Measurements from ENCODE around the gene RYK.
"Not testable (repeated sequence)": the region's sequence is repeated elsewhere in the genome, so short reads cannot be mapped to it uniquely, and the experiment has no call there.

The RYK gene

DNA sequence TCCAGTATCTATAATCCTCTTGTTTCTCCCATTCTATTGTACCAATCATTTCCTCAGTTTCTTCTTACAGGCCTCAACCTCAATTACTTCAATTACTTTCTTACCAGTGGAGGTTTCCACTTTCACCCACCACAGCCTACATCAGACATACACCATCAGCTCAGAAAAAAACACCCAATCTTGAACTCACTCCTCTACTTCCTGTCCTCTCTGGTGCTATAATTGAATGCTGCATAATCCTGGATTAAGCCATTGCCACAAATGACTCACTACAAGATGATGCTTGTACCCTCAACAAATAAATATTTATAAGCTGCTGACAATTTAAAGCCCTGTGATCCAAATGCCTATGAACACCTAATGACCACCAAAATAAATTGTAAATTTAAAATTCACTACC, 18.5 kb downstream of the RYK start:
- TF ChIP-seq, protein P1, sequence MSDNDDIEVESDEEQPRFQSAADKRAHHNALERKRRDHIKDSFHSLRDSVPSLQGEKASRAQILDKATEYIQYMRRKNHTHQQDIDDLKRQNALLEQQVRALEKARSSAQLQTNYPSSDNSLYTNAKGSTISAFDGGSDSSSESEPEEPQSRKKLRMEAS (IDR thresholded peaks at IDR 0.05; ENCODE audit: low read depth, low read length), result no peak
- TF ChIP-seq MYC (IDR thresholded peaks at IDR 0.05; ENCODE audit: low read depth, low read length) (no peak), POLR2A (IDR thresholded peaks at IDR 0.05; ENCODE audit: extremely low read depth, insufficient read length) (no peak)
- TF ChIP-seq, protein P2, sequence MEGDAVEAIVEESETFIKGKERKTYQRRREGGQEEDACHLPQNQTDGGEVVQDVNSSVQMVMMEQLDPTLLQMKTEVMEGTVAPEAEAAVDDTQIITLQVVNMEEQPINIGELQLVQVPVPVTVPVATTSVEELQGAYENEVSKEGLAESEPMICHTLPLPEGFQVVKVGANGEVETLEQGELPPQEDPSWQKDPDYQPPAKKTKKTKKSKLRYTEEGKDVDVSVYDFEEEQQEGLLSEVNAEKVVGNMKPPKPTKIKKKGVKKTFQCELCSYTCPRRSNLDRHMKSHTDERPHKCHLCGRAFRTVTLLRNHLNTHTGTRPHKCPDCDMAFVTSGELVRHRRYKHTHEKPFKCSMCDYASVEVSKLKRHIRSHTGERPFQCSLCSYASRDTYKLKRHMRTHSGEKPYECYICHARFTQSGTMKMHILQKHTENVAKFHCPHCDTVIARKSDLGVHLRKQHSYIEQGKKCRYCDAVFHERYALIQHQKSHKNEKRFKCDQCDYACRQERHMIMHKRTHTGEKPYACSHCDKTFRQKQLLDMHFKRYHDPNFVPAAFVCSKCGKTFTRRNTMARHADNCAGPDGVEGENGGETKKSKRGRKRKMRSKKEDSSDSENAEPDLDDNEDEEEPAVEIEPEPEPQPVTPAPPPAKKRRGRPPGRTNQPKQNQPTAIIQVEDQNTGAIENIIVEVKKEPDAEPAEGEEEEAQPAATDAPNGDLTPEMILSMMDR (IDR thresholded peaks at IDR 0.05; ENCODE audit: low read depth, low read length), result no peak
- DNase-seq (ENCODE audit: low read depth), result peak; percentile 40

DNA sequence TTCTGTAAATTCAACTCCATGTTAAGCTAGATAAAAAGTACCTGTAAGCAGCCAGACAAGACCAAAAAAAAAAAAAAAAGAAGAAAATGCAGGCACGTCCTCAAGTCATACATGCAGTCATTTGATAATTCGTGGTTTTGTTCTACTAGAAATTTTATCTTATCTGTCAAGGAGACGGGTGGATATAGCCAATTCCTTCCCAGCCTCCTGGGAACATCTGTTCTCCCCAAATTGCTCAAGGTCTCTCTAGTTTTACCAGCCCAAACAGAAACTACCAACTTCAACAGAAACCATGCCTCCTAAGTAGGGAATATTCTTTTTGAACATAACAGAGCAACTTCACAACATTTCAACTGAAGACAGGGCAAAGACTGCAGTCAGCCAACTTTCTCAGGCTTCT, 19.5 kb downstream of the RYK start:
- TF ChIP-seq, protein P1 (IDR thresholded peaks at IDR 0.05; ENCODE audit: low read depth, low read length), result no peak
- TF ChIP-seq POLR2A (IDR thresholded peaks at IDR 0.05; ENCODE audit: extremely low read depth, insufficient read length) (no peak), MYC (IDR thresholded peaks at IDR 0.05; ENCODE audit: low read depth, low read length) (no peak)
- TF ChIP-seq, protein P2 (IDR thresholded peaks at IDR 0.05; ENCODE audit: low read depth, low read length), result no peak
- DNase-seq (ENCODE audit: low read depth), result no peak
- H3K4me3 ChIP-seq (ENCODE audit: low read depth, low read length), result no peak overlapping the region

More for the DNA sequence above, 18.5 kb downstream of the RYK start:
- H3K4me3 ChIP-seq (ENCODE audit: low read depth, low read length), result no peak overlapping the region

DNA sequence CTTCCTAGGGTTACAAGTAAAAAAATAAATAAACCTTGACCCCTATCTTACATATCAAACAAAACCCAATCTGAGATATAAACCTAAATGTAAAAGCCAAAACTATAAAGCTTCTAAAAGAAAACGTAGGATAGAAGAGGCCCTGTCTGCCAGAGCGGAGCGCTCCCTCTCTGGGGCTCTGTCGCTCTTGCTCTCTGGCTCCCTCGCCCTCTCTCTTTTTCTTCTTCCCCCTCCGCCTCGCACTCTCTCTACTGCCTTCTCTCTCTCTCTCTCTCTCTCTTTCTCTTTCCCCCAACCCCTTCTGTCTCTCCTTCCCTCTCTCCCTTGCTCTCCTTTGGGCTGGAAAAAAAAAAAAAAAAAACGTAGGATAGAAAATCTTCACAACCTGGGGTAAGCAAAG, 21.6 kb downstream of the RYK start:
- TF ChIP-seq, protein P2 (IDR thresholded peaks at IDR 0.05; ENCODE audit: low read depth, low read length), result no peak
- TF ChIP-seq MYC (IDR thresholded peaks at IDR 0.05; ENCODE audit: low read depth, low read length), result no peak
- TF ChIP-seq, protein P1 (IDR thresholded peaks at IDR 0.05; ENCODE audit: low read depth, low read length), result no peak
- no peak for TF ChIP-seq POLR2A (IDR thresholded peaks at IDR 0.05; ENCODE audit: extremely low read depth, insufficient read length)
- DNase-seq (ENCODE audit: low read depth), result no peak
- H3K4me3 ChIP-seq (ENCODE audit: low read depth, low read length), result no peak overlapping the region

DNA sequence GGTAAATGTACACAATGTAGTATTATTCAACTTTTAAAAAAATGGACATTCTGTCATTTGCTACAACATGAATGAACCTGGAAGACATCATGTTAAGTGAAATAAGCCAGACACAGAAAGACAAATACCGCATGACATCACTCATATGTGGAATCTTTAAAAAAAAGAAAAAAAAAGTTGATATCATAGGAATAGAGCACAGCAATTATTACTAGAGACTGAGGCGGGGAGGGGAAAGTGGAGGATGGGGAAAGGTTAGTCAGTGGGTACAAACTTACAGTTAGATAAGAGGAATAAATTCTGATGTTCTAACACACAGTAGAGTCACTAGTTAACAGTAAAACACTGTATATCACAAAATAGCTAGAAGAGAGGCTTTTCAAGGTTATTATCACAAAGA, 22.2 kb downstream of the RYK start:
- DNase-seq (ENCODE audit: low read depth), result no peak
- H3K4me3 ChIP-seq (ENCODE audit: low read depth, low read length), result no peak overlapping the region
- TF ChIP-seq, protein P1 (IDR thresholded peaks at IDR 0.05; ENCODE audit: low read depth, low read length), result no peak
- TF ChIP-seq POLR2A (IDR thresholded peaks at IDR 0.05; ENCODE audit: extremely low read depth, insufficient read length), result no peak
- TF ChIP-seq, protein P2 (IDR thresholded peaks at IDR 0.05; ENCODE audit: low read depth, low read length), result no peak
- TF ChIP-seq MYC (IDR thresholded peaks at IDR 0.05; ENCODE audit: low read depth, low read length), result no peak

DNA sequence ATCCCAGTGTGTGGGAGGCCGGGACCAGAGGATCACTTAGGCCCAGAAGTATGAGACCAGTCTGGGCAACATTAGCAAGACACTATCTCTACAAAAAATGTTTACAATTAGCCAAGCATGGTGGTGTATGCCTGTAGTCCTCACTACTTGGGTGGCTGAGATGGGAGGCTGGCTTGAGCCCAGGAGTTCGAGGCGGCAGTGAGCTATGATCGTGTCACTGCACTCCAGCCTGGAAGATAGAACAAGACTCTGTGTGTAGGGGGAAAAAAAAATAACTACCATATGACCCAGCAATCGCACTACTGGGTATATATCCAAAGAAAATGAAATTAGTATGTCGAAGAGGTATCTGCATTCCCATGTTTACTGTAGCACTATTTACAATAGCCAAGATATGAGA, 22.6 kb downstream of the RYK start:
- TF ChIP-seq POLR2A (IDR thresholded peaks at IDR 0.05; ENCODE audit: extremely low read depth, insufficient read length) (no peak), MYC (IDR thresholded peaks at IDR 0.05; ENCODE audit: low read depth, low read length) (no peak)
- TF ChIP-seq, protein P2 (IDR thresholded peaks at IDR 0.05; ENCODE audit: low read depth, low read length), result no peak
- TF ChIP-seq, protein P1 (IDR thresholded peaks at IDR 0.05; ENCODE audit: low read depth, low read length), result no peak
- DNase-seq (ENCODE audit: low read depth), result no peak
- no peak overlapping the region for H3K4me3 ChIP-seq (ENCODE audit: low read depth, low read length)

DNA sequence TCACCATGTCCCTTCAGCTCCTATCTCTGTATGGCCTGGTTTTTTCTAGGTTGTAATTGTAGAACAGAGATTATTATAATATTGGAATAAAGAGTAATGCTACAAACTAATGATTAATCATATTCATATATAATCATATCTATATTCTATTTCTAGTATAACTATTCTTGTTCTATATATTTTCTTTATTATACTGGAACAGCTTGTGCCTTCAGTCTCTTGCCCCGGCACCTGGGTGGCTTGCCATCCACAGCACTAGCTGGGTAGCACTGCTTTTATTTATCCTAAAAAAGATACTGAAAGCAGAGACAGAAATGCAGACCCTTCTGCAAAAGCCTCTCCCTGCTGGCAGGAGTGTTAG, 25.9 kb downstream of the RYK start:
- DNase-seq (ENCODE audit: low read depth); H3K4me3 ChIP-seq (ENCODE audit: low read depth, low read length): not testable (repeated sequence)

Data from NB4 (cell line).